ENCODE results near the gene SLC26A3.

The SLC26A3 gene

GRCh38 chr7:107777702-107778101 lies 25.3 kb downstream of the SLC26A3 start:
- H3K4me3 ChIP-seq (ENCODE audit: insufficient read depth, low read length, poor library complexity, severe bottlenecking): no peak overlapping the region
- no peaks in the 10 kb centered on the region for H4K20me1 ChIP-seq (ENCODE audit: low read depth, low read length)
- H3K4me2 ChIP-seq (ENCODE audit: low read depth, low read length, poor library complexity, severe bottlenecking): no peak overlapping the region
- no peaks in the 10 kb centered on the region for H3F3A ChIP-seq (ENCODE audit: insufficient read depth)
- no peak overlapping the region for H2AFZ ChIP-seq (ENCODE audit: low read depth, low read length, severe bottlenecking)
- H3K27ac ChIP-seq (ENCODE audit: low read depth, low read length): no peak overlapping the region
- TF ChIP-seq, protein P1, sequence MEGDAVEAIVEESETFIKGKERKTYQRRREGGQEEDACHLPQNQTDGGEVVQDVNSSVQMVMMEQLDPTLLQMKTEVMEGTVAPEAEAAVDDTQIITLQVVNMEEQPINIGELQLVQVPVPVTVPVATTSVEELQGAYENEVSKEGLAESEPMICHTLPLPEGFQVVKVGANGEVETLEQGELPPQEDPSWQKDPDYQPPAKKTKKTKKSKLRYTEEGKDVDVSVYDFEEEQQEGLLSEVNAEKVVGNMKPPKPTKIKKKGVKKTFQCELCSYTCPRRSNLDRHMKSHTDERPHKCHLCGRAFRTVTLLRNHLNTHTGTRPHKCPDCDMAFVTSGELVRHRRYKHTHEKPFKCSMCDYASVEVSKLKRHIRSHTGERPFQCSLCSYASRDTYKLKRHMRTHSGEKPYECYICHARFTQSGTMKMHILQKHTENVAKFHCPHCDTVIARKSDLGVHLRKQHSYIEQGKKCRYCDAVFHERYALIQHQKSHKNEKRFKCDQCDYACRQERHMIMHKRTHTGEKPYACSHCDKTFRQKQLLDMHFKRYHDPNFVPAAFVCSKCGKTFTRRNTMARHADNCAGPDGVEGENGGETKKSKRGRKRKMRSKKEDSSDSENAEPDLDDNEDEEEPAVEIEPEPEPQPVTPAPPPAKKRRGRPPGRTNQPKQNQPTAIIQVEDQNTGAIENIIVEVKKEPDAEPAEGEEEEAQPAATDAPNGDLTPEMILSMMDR (IDR thresholded peaks at IDR 0.05; ENCODE audit: insufficient read depth, low read length, poor library complexity, severe bottlenecking): no peak
- no peak for TF ChIP-seq EZH2phosphoT487 (conservative IDR thresholded peaks at IDR 0.05; ENCODE audit: low read length)
- H3K79me2 ChIP-seq (ENCODE audit: insufficient read depth, low read length): no peaks in the 10 kb centered on the region
- no peaks in the 10 kb centered on the region for H3K9me3 ChIP-seq (ENCODE audit: insufficient read depth, low read length)
- H3K36me3 ChIP-seq (ENCODE audit: low read length): no peaks in the 10 kb centered on the region
- no peaks in the 10 kb centered on the region for H3K27me3 ChIP-seq (ENCODE audit: low read length)
- no peaks in the 10 kb centered on the region for H3K9me2 ChIP-seq (replicated peaks; ENCODE audit: insufficient read depth, low read length)
- H3K9ac ChIP-seq (ENCODE audit: low read length): no peak overlapping the region

- H3K9ac ChIP-seq (ENCODE audit: low read length): no peak overlapping the region
- H3K4me2 ChIP-seq (ENCODE audit: low read depth, low read length, poor library complexity, severe bottlenecking): no peak overlapping the region
- no peaks in the 10 kb centered on the region for H4K20me1 ChIP-seq (ENCODE audit: low read depth, low read length)
- H3K27me3 ChIP-seq (ENCODE audit: low read length): no peaks in the 10 kb centered on the region
- H3K9me3 ChIP-seq (ENCODE audit: insufficient read depth, low read length): no peaks in the 10 kb centered on the region
- no peak overlapping the region for H2AFZ ChIP-seq (ENCODE audit: low read depth, low read length, severe bottlenecking)
- H3K27ac ChIP-seq (ENCODE audit: low read depth, low read length): no peak overlapping the region
- no peaks in the 10 kb centered on the region for H3K79me2 ChIP-seq (ENCODE audit: insufficient read depth, low read length)
- no peak overlapping the region for H3K4me3 ChIP-seq (ENCODE audit: insufficient read depth, low read length, poor library complexity, severe bottlenecking)
- no peaks in the 10 kb centered on the region for H3K9me2 ChIP-seq (replicated peaks; ENCODE audit: insufficient read depth, low read length)
- no peaks in the 10 kb centered on the region for H3K36me3 ChIP-seq (ENCODE audit: low read length)
- no peaks in the 10 kb centered on the region for H3F3A ChIP-seq (ENCODE audit: insufficient read depth)
- TF ChIP-seq, protein P1 (IDR thresholded peaks at IDR 0.05; ENCODE audit: insufficient read depth, low read length, poor library complexity, severe bottlenecking): no peak
- TF ChIP-seq EZH2phosphoT487 (conservative IDR thresholded peaks at IDR 0.05; ENCODE audit: low read length): no peak
Observed at GRCh38 chr7:107773027-107773426, 30.0 kb downstream of the SLC26A3 start.

DNA sequence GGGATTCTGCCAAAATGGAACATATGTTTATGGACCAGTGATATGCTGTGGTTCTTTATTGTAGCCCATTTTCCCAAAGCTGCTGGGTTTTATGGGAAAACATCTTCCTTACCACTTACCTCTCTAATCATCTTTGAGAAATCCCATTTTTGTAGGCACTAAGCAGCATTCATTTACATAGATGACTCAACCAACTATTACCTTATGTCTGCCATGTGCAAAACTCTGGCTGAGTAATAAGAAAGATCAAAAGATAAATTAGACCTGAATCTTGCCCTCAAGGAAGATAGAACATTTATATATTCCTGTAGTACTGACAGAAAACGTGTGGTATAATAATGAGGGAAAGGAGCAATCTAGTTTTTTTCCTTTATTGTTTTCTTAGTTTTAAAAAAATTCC lies 34.8 kb downstream of the SLC26A3 start:
- Histone ChIP-seq H3K27me3 (ENCODE audit: low read length) (no peaks in the 10 kb centered on the region), H3K27ac (ENCODE audit: low read depth, low read length) (no peak overlapping the region), H3K79me2 (ENCODE audit: insufficient read depth, low read length) (no peaks in the 10 kb centered on the region), H3K9ac (ENCODE audit: low read length) (no peak overlapping the region), H3K4me3 (ENCODE audit: insufficient read depth, low read length, poor library complexity, severe bottlenecking) (no peak overlapping the region), H2AFZ (ENCODE audit: low read depth, low read length, severe bottlenecking) (no peak overlapping the region), H3K9me3 (ENCODE audit: insufficient read depth, low read length) (no peaks in the 10 kb centered on the region), H4K20me1 (ENCODE audit: low read depth, low read length) (no peaks in the 10 kb centered on the region), H3K36me3 (ENCODE audit: low read length) (no peaks in the 10 kb centered on the region), H3K9me2 (replicated peaks; ENCODE audit: insufficient read depth, low read length) (no peaks in the 10 kb centered on the region), H3K4me2 (ENCODE audit: low read depth, low read length, poor library complexity, severe bottlenecking) (no peak overlapping the region), H3F3A (ENCODE audit: insufficient read depth) (no peaks in the 10 kb centered on the region)
- TF ChIP-seq, protein P1 (IDR thresholded peaks at IDR 0.05; ENCODE audit: insufficient read depth, low read length, poor library complexity, severe bottlenecking): no peak
- no peak for TF ChIP-seq EZH2phosphoT487 (conservative IDR thresholded peaks at IDR 0.05; ENCODE audit: low read length)
